Keratinocyte (primary cell): ENCODE measurements around the gene SLC25A39. TPM values are rescaled to one million over a fixed set of nuclear protein-coding genes. Genes with fewer than 3 reads are reported as not detected.

Experiments
- DNase-seq: peaks from one replicate; pipeline ENCODE4 v3.0.0-alpha.2; 2011; ENCODE audit warnings: low read depth, missing footprints, low spot score
- FAIRE-seq: peaks from 2 replicates; lab custom pipeline; 2011; peaks lifted over from hg19 to GRCh38; lab: Jason Lieb, UNC
- H2AFZ ChIP-seq: 2 replicates; pipeline ENCODE4 v1.6.0; 2012; ENCODE audit warnings: low read length, control low read depth, inconsistent platforms; ENCODE audit not compliant: control insufficient read depth
- H3K27ac ChIP-seq: 2 replicates; pipeline ENCODE4 v1.5.1; 2011; ENCODE audit warnings: low read length; ENCODE audit not compliant: control insufficient read depth, insufficient read depth
- H3K27me3 ChIP-seq: 3 replicates; pipeline ENCODE4 v1.6.0; 2011; ENCODE audit warnings: low read length; ENCODE audit not compliant: control insufficient read depth, insufficient read depth; ENCODE audit errors: extremely low read depth
- H3K36me3 ChIP-seq, 2 experiments: 2 replicates in 1 of 2; 3 replicates in 1 of 2; pipeline ENCODE4 v1.5.1; 2011; ENCODE audit warnings: low read length in 2 of 2, mild to moderate bottlenecking in 1 of 2; ENCODE audit not compliant: control insufficient read depth in 2 of 2, insufficient read depth in 2 of 2; ENCODE audit errors: extremely low read depth in 1 of 2
- H3K4me1 ChIP-seq: 3 replicates; pipeline ENCODE4 v1.5.1; 2011; ENCODE audit warnings: low read length; ENCODE audit not compliant: control insufficient read depth, insufficient read depth; ENCODE audit errors: extremely low read depth
- H3K4me2 ChIP-seq: 3 replicates; pipeline ENCODE4 v1.6.0; 2011; ENCODE audit warnings: low read depth, low read length; ENCODE audit not compliant: control insufficient read depth, insufficient read depth; ENCODE audit errors: extremely low read depth
- H3K4me3 ChIP-seq, 3 experiments: fragments of 200-600 bp in 1 of 3; sonication (generic) in 1 of 3; 2 replicates in 2 of 3; 3 replicates in 1 of 3; pipeline ENCODE4 v1.5.1; 2011 to 2016; ENCODE audit warnings: low read length in 3 of 3, mild to moderate bottlenecking in 3 of 3, control low read depth in 2 of 3, inconsistent platforms in 1 of 3, low read depth in 1 of 3, mixed read lengths in 1 of 3, mixed run types in 1 of 3, moderate library complexity in 1 of 3; ENCODE audit not compliant: control insufficient read depth in 2 of 3, insufficient read depth in 2 of 3; ENCODE audit errors: extremely low read depth in 1 of 3
- H3K79me2 ChIP-seq: 2 replicates; pipeline ENCODE4 v1.6.0; 2012; ENCODE audit warnings: low read length; ENCODE audit not compliant: control insufficient read depth, insufficient read depth
- H3K9ac ChIP-seq: 3 replicates; pipeline ENCODE4 v1.6.0; 2011; ENCODE audit warnings: low read length; ENCODE audit not compliant: control insufficient read depth, insufficient read depth; ENCODE audit errors: extremely low read depth
- H3K9me1 ChIP-seq: 3 replicates; pipeline ENCODE4 v1.6.0; 2011; ENCODE audit warnings: low read length; ENCODE audit not compliant: control insufficient read depth, insufficient read depth; ENCODE audit errors: extremely low read depth
- H3K9me3 ChIP-seq: 2 replicates; pipeline ENCODE4 v1.5.1; 2012; ENCODE audit warnings: low read depth, low read length; ENCODE audit not compliant: control insufficient read depth
- H4K20me1 ChIP-seq: 3 replicates; pipeline ENCODE4 v1.6.0; 2011; ENCODE audit warnings: low read length; ENCODE audit not compliant: control insufficient read depth, insufficient read depth; ENCODE audit errors: extremely low read depth
- EZH2 ChIP-seq: IDR thresholded peaks from one replicate; pipeline ENCODE4 v1.6.1; 2012; ENCODE audit warnings: inconsistent platforms, mild to moderate bottlenecking, low read length, moderate library complexity
- dilution Hi-C: fragments of 300-500 bp; cut with MboI; formaldehyde crosslinking; loops from one replicate; pipeline ENCODE4 v1.7.0; 2020; ENCODE audit warnings: low sequenced_read_pairs; ENCODE audit not compliant: extremely low pct_ligation_motif_present
- polyA plus RNA-seq, 5 experiments: library from polyadenylated mRNA; depleted of rRNA in 3 of 5; stranded (reverse) in 3 of 5; stranded (forward) in 1 of 5; unstranded in 1 of 5; fragments of >200 nt; gene quantifications; 1 replicate in 1 of 5; 2 replicates in 3 of 5; 3 replicates in 1 of 5; pipeline versions ENCODE4 v1.2.1 to v1.2.3, GENCODE V29; 2011 to 2012; ENCODE audit warnings: missing spikeins in 2 of 5, low read depth in 1 of 5, low replicate concordance in 1 of 5
- TF ChIP-seq, protein P1 (sequence below), 3 experiments: IDR thresholded peaks in 1 of 3; conservative IDR thresholded peaks in 1 of 3; optimal IDR thresholded peaks in 1 of 3; 2 replicates in 2 of 3; 3 replicates in 1 of 3; pipeline versions ENCODE3 to v1.5.1; 2011; ENCODE audit warnings: low read length in 3 of 3, mild to moderate bottlenecking in 3 of 3, moderate library complexity in 2 of 3, control low read depth in 1 of 3, inconsistent platforms in 1 of 3; ENCODE audit not compliant: insufficient read depth in 2 of 3; ENCODE audit errors: extremely low read depth in 1 of 3

SLC25A39 gene
- polyA plus RNA-seq, 1 donor (not counting 4 experiments of a cell fraction or from before 2014, with no cell fraction given) = 108 TPM

GRCh38 chr17:44308865-44309264 lies 15.8 kb downstream of the SLC25A39 start:
- Histone ChIP-seq H3K79me2 (no peaks in the 10 kb centered on the region), H3K27ac (no peak overlapping the region), H3K36me3 (no peaks in the 10 kb centered on the region), H3K4me3 (peak overlapping the region in 2 of 3 experiments; percentile 22 to 33), H3K27me3 (peaks cover 7% of the 10 kb centered on the region), H3K9me3 (no peaks in the 10 kb centered on the region), H4K20me1 (no peaks in the 10 kb centered on the region), H3K9ac (no peak overlapping the region), H3K9me1 (no peaks in the 10 kb centered on the region), H3K4me1 (peaks cover 12% of the 10 kb centered on the region), H2AFZ (no peak overlapping the region), H3K4me2 (peak overlapping the region; percentile 52)
- dilution Hi-C loops = no loop called here
- DNase-seq (no peak), FAIRE-seq (no peak)
- no peak for TF ChIP-seq EZH2
- TF ChIP-seq, protein P1, sequence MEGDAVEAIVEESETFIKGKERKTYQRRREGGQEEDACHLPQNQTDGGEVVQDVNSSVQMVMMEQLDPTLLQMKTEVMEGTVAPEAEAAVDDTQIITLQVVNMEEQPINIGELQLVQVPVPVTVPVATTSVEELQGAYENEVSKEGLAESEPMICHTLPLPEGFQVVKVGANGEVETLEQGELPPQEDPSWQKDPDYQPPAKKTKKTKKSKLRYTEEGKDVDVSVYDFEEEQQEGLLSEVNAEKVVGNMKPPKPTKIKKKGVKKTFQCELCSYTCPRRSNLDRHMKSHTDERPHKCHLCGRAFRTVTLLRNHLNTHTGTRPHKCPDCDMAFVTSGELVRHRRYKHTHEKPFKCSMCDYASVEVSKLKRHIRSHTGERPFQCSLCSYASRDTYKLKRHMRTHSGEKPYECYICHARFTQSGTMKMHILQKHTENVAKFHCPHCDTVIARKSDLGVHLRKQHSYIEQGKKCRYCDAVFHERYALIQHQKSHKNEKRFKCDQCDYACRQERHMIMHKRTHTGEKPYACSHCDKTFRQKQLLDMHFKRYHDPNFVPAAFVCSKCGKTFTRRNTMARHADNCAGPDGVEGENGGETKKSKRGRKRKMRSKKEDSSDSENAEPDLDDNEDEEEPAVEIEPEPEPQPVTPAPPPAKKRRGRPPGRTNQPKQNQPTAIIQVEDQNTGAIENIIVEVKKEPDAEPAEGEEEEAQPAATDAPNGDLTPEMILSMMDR (optimal IDR thresholded peaks at IDR 0.05 in 1 of 3, IDR thresholded peaks at IDR 0.05 in 1 of 3, conservative IDR thresholded peaks at IDR 0.05 in 1 of 3; ENCODE audit: extremely low read depth in 1 of 3, insufficient read depth in 2 of 3, low read length in 3 of 3) = no peak

- DNase-seq = no peak
- no peaks in the 10 kb centered on the region for H3K79me2 ChIP-seq
- H4K20me1 ChIP-seq = no peaks in the 10 kb centered on the region
- H3K4me2 ChIP-seq = peak within 1 kb of the TSS; percentile 76
- no peak within 1 kb of the TSS for H3K9ac ChIP-seq
- no peaks in the 10 kb centered on the region for H3K9me1 ChIP-seq
- H3K27ac ChIP-seq = no peak within 1 kb of the TSS
- H3K4me3 ChIP-seq = peak within 1 kb of the TSS; percentile 33 to 57 (median 40)
- no peaks in the 10 kb centered on the region for H3K36me3 ChIP-seq
- FAIRE-seq = no peak
- H3K27me3 ChIP-seq = peaks cover 6% of the 10 kb centered on the region
- peak within 1 kb of the TSS; percentile 30 for H2AFZ ChIP-seq
- H3K4me1 ChIP-seq = peaks cover 12% of the 10 kb centered on the region
- H3K9me3 ChIP-seq = no peaks in the 10 kb centered on the region
- no peak for TF ChIP-seq EZH2
- TF ChIP-seq, protein P1 (optimal IDR thresholded peaks at IDR 0.05 in 1 of 3, IDR thresholded peaks at IDR 0.05 in 1 of 3, conservative IDR thresholded peaks at IDR 0.05 in 1 of 3; ENCODE audit: extremely low read depth in 1 of 3, insufficient read depth in 2 of 3, low read length in 3 of 3) = no peak
- dilution Hi-C loops = no loop called here
Measured at GRCh38 chr17:44308320-44308818, 16.3 kb downstream of the SLC25A39 start, which contains the start of gene RUNDC3A. Gene RUNDC3A (plus strand): TSS chr17:44308601. CDS start chr17:44308833, 232 bp downstream.
